ENCODE results near the gene ALOX5.

- TF ChIP-seq, protein P1, sequence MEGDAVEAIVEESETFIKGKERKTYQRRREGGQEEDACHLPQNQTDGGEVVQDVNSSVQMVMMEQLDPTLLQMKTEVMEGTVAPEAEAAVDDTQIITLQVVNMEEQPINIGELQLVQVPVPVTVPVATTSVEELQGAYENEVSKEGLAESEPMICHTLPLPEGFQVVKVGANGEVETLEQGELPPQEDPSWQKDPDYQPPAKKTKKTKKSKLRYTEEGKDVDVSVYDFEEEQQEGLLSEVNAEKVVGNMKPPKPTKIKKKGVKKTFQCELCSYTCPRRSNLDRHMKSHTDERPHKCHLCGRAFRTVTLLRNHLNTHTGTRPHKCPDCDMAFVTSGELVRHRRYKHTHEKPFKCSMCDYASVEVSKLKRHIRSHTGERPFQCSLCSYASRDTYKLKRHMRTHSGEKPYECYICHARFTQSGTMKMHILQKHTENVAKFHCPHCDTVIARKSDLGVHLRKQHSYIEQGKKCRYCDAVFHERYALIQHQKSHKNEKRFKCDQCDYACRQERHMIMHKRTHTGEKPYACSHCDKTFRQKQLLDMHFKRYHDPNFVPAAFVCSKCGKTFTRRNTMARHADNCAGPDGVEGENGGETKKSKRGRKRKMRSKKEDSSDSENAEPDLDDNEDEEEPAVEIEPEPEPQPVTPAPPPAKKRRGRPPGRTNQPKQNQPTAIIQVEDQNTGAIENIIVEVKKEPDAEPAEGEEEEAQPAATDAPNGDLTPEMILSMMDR (IDR thresholded peaks at IDR 0.05) = no peak
- TF ChIP-seq EP300 (IDR thresholded peaks at IDR 0.05) (no peak), POLR2A (IDR thresholded peaks at IDR 0.05; ENCODE audit: low read depth) (no peak), POLR2AphosphoS5 (IDR thresholded peaks at IDR 0.05) (no peak)
Measured at GRCh38 chr10:45375101-45375500, 1.1 kb downstream of the ALOX5 start.
